CD14-positive monocyte (primary cell): ENCODE measurements around the gene CRTC3. TPM values are rescaled to one million over a fixed set of nuclear protein-coding genes. Genes with fewer than 3 reads are reported as not detected.
A peak's percentile ranks its signal among the peaks of the same experiment; 100 is the strongest.
"Not testable (repeated sequence)": the region's sequence is repeated elsewhere in the genome, so short reads cannot be mapped to it uniquely, and the experiment has no call there.

ENCODE experiments used
- DNase-seq, 3 donors: peaks; one replicate each; pipeline ENCODE4 v3.0.0-alpha.2; 2011 to 2022
- H2AFZ ChIP-seq: 2 replicates; pipeline ENCODE4 v1.6.0; 2012; ENCODE audit warnings: mild to moderate bottlenecking, low read depth, low read length, inconsistent platforms; ENCODE audit not compliant: insufficient read depth, poor library complexity, severe bottlenecking
- H3K27ac ChIP-seq, 2 donors: 1 replicate in 1 of 2; 2 replicates in 1 of 2; pipeline ENCODE4 v1.5.1; 2012 to 2013; ENCODE audit warnings: low read length in 2 of 2, control low read depth in 1 of 2, inconsistent platforms in 1 of 2, low read depth in 1 of 2, mild to moderate bottlenecking in 1 of 2
- H3K27me3 ChIP-seq, 2 donors: one replicate each; pipeline versions ENCODE4 v1.6.0 to v1.6.1; 2011 to 2013; ENCODE audit warnings: low read length in 2 of 2; ENCODE audit not compliant: control insufficient read depth in 2 of 2, insufficient read depth in 2 of 2
- H3K36me3 ChIP-seq, 2 donors: replicated peaks in 1 of 2; 1 replicate in 1 of 2; 2 replicates in 1 of 2; pipeline versions ENCODE4 v1.5.1 to v1.6.1; 2012 to 2013; ENCODE audit warnings: low read length in 2 of 2, control low read depth in 1 of 2, inconsistent platforms in 1 of 2, mild to moderate bottlenecking in 1 of 2; ENCODE audit not compliant: insufficient read depth in 2 of 2, control insufficient read depth in 1 of 2
- H3K4me1 ChIP-seq, 2 donors: 1 replicate in 1 of 2; 2 replicates in 1 of 2; pipeline versions ENCODE4 v1.5.1 to v1.6.1; 2012 to 2013; ENCODE audit warnings: low read length in 2 of 2, control low read depth in 1 of 2, inconsistent platforms in 1 of 2, mild to moderate bottlenecking in 1 of 2, moderate library complexity in 1 of 2; ENCODE audit not compliant: insufficient read depth in 2 of 2, control insufficient read depth in 1 of 2
- H3K4me2 ChIP-seq: replicated peaks from 2 replicates; pipeline ENCODE3; 2012; ENCODE audit warnings: low read length, moderate library complexity, mild to moderate bottlenecking; ENCODE audit not compliant: poor library complexity, severe bottlenecking; ENCODE audit errors: extremely low read depth
- H3K4me3 ChIP-seq, 3 experiments: fragments of 200-600 bp in 1 of 3; sonication (generic) in 1 of 3; replicated peaks in 1 of 3; 1 replicate in 2 of 3; 2 replicates in 1 of 3; pipeline ENCODE4 v1.5.1; 2011 to 2013; ENCODE audit warnings: low read length in 3 of 3, mild to moderate bottlenecking in 3 of 3, control low read depth in 2 of 3, low read depth in 2 of 3, inconsistent platforms in 1 of 3, moderate library complexity in 1 of 3
- H3K79me2 ChIP-seq: 2 replicates; pipeline ENCODE4 v1.6.0; 2012; ENCODE audit warnings: mild to moderate bottlenecking, control low read depth, inconsistent platforms, low read length, moderate library complexity; ENCODE audit not compliant: insufficient read depth
- H3K9ac ChIP-seq: 2 replicates; pipeline ENCODE4 v1.6.0; 2017; ENCODE audit warnings: low read length, mild to moderate bottlenecking; ENCODE audit not compliant: insufficient read depth, poor library complexity, severe bottlenecking
- H3K9me3 ChIP-seq, 2 donors: replicated peaks in 1 of 2; 1 replicate in 1 of 2; 2 replicates in 1 of 2; pipeline versions ENCODE4 v1.5.1 to v1.6.1; 2012 to 2013; ENCODE audit warnings: low read length in 2 of 2, control low read depth in 1 of 2; ENCODE audit not compliant: control insufficient read depth in 1 of 2, insufficient read depth in 1 of 2
- H4K20me1 ChIP-seq: 2 replicates; pipeline ENCODE4 v1.6.0; 2012; ENCODE audit warnings: mild to moderate bottlenecking, low read length, control low read depth, moderate library complexity; ENCODE audit not compliant: insufficient read depth
- H3K27ac Mint-ChIP-seq, 7 donors: one replicate each; pipeline ENCODE4 v1.8.0; 2020; ENCODE audit warnings: mild to moderate bottlenecking in 7 of 7, mixed read lengths in 7 of 7, moderate library complexity in 6 of 7, inconsistent platforms in 2 of 7
- H3K27me3 Mint-ChIP-seq, 3 donors: one replicate each; pipeline ENCODE4 v1.8.0; 2021 to 2022; ENCODE audit warnings: low read depth in 3 of 3, mild to moderate bottlenecking in 3 of 3, mixed read lengths in 3 of 3, moderate library complexity in 3 of 3, inconsistent platforms in 1 of 3
- H3K36me3 Mint-ChIP-seq, 2 donors: one replicate each; pipeline ENCODE4 v1.8.0; 2020; ENCODE audit warnings: mixed read lengths in 2 of 2, inconsistent platforms in 1 of 2, mild to moderate bottlenecking in 1 of 2
- H3K4me1 Mint-ChIP-seq: one replicate; pipeline ENCODE4 v1.8.0; 2020; ENCODE audit warnings: mild to moderate bottlenecking, mixed read lengths
- H3K4me3 Mint-ChIP-seq, 2 donors: one replicate each; pipeline ENCODE4 v1.8.0; 2020; ENCODE audit warnings: mild to moderate bottlenecking in 2 of 2, mixed read lengths in 2 of 2, moderate library complexity in 1 of 2
- H3K9me3 Mint-ChIP-seq, 7 donors: one replicate each; pipeline ENCODE4 v1.8.0; 2020 to 2022; ENCODE audit warnings: mixed read lengths in 7 of 7, mild to moderate bottlenecking in 6 of 7, moderate library complexity in 6 of 7, inconsistent platforms in 2 of 7
- CTCF ChIP-seq: fragments of 200-600 bp; IDR thresholded peaks from one replicate; pipeline ENCODE4 v1.8.0; 2022; ENCODE audit warnings: antibody characterized with exemption, mild to moderate bottlenecking
- WGBS: methylation state at CpG from one replicate; pipeline ENCODE4 v1.1.5; 2013; ENCODE audit warnings: missing lambda C conversion rate; ENCODE audit not compliant: insufficient coverage; 5-methylcytosine and 5-hydroxymethylcytosine counted together
- intact Hi-C, 2 donors: fragments of 100-400 bp; cut with micrococcal nuclease; formaldehyde crosslinking; loops; one replicate each; pipeline versions ENCODE4 v1.15.0 to v1.15.1; 2023
- polyA plus RNA-seq, 3 donors: library from polyadenylated mRNA; depleted of rRNA in 1 of 3; unstranded in 2 of 3; stranded (reverse) in 1 of 3; fragments of 300-500 nt in 2 of 3; fragments of >200 nt in 1 of 3; fragmentation: Illumina TruSeq in 2 of 3; gene quantifications; 1 replicate in 2 of 3; 2 replicates in 1 of 3; pipeline ENCODE4 v1.2.3, GENCODE V29; 2012 to 2021

CRTC3 gene
- polyA plus RNA-seq, 3 donors = 6.0 to 25.4 (median 12.2) TPM

GRCh38 chr15:90659481-90659880, 129.8 kb downstream of the CRTC3 start:
- H3K4me3 ChIP-seq = no peak overlapping the region
- no peak for TF ChIP-seq CTCF
- no peak overlapping the region for H3K9ac ChIP-seq
- peaks cover 60% of the 10 kb centered on the region for H3K4me1 Mint-ChIP-seq
- no peak overlapping the region for H2AFZ ChIP-seq
- no peaks in the 10 kb centered on the region for H3K36me3 ChIP-seq
- H3K79me2 ChIP-seq = peaks cover 7% of the 10 kb centered on the region
- H3K4me3 Mint-ChIP-seq = peak overlapping the region in 1 of 2 donors; percentile 1
- no peaks in the 10 kb centered on the region for H4K20me1 ChIP-seq
- peak overlapping the region; percentile 90 to 99 (median 96) for H3K27ac Mint-ChIP-seq
- H3K27me3 Mint-ChIP-seq = peaks cover 0 to 3% (median 0%) of the 10 kb centered on the region in 3 donors
- intact Hi-C loops = no loop called here
- H3K9me3 ChIP-seq = no peaks in the 10 kb centered on the region
- peaks cover 52 to 64% of the 10 kb centered on the region in 2 donors for H3K4me1 ChIP-seq
- H3K4me2 ChIP-seq = peak overlapping the region; percentile 63
- H3K36me3 Mint-ChIP-seq = peaks cover 0 to 5% of the 10 kb centered on the region in 2 donors
- no peak for DNase-seq
- no peaks in the 10 kb centered on the region for H3K9me3 Mint-ChIP-seq
- no peaks in the 10 kb centered on the region for H3K27me3 ChIP-seq
- WGBS = 65% methylated on average over 3 of the region's 4 CpGs
- H3K27ac ChIP-seq = peak overlapping the region in 1 of 2 donors; percentile 92

GRCh38 chr15:90660195-90660998, 130.7 kb downstream of the CRTC3 start:
- peaks cover 0 to 5% of the 10 kb centered on the region in 2 donors for H3K36me3 Mint-ChIP-seq
- WGBS = 20% methylated on average over 9 of the region's 12 CpGs
- no peaks in the 10 kb centered on the region for H3K36me3 ChIP-seq
- no peaks in the 10 kb centered on the region for H3K27me3 ChIP-seq
- H3K79me2 ChIP-seq = peaks cover 16% of the 10 kb centered on the region
- peak overlapping the region; percentile 63 for H3K4me2 ChIP-seq
- peaks cover 0 to 2% (median 0%) of the 10 kb centered on the region in 7 donors for H3K9me3 Mint-ChIP-seq
- no peak for TF ChIP-seq CTCF
- H3K9ac ChIP-seq = peak overlapping the region; percentile 64
- peak; percentile 92 to 97 (median 93) for DNase-seq
- peaks cover 51 to 63% of the 10 kb centered on the region in 2 donors for H3K4me1 ChIP-seq
- no peaks in the 10 kb centered on the region for H4K20me1 ChIP-seq
- peak overlapping the region in 1 of 3 experiments; percentile 55 for H3K4me3 ChIP-seq
- peaks cover 0 to 2% (median 0%) of the 10 kb centered on the region in 3 donors for H3K27me3 Mint-ChIP-seq
- intact Hi-C loops = no loop called here
- peak overlapping the region; percentile 51 to 83 for H3K4me3 Mint-ChIP-seq
- peak overlapping the region; percentile 73 for H2AFZ ChIP-seq
- H3K27ac Mint-ChIP-seq = peak overlapping the region; percentile 90 to 99 (median 96)
- H3K9me3 ChIP-seq = no peaks in the 10 kb centered on the region
- peak overlapping the region; percentile 87 to 92 for H3K27ac ChIP-seq
- peaks cover 56% of the 10 kb centered on the region for H3K4me1 Mint-ChIP-seq

GRCh38 chr15:90660999-90661330, 131.2 kb downstream of the CRTC3 start:
- Mint-ChIP-seq H3K4me3 (peak overlapping the region; percentile 51 to 83), H3K4me1 (peaks cover 59% of the 10 kb centered on the region), H3K27ac (peak overlapping the region; percentile 90 to 99 (median 96))
- H3K36me3 Mint-ChIP-seq, H3K36me3 ChIP-seq, intact Hi-C loops, H3K9me3 ChIP-seq, H3K27me3 Mint-ChIP-seq, H3K9me3 Mint-ChIP-seq, H3K27me3 ChIP-seq, H4K20me1 ChIP-seq: not testable (repeated sequence)
- Histone ChIP-seq H3K4me3 (peak overlapping the region in 1 of 3 experiments; percentile 55), H3K9ac (peak overlapping the region; percentile 64), H3K4me2 (peak overlapping the region; percentile 63), H3K27ac (peak overlapping the region; percentile 87 to 92), H3K4me1 (peaks cover 54 to 64% of the 10 kb centered on the region in 2 donors), H2AFZ (peak overlapping the region; percentile 73), H3K79me2 (peaks cover 22% of the 10 kb centered on the region)
- peak in 1 of 3 donors; percentile 34 for DNase-seq
- WGBS = no CpG with 5 or more reads among the region's 4 CpGs
